Fibroblast of skin of back (primary cell): ENCODE data around the gene MB.
A peak's percentile ranks its signal among the peaks of the same experiment; 100 is the strongest.

ENCODE experiments used
- DNase-seq: peaks from one replicate; pipeline ENCODE4 v3.0.0-alpha.2; 2013

Gene MB

GRCh38 chr22:35593071-35593890 lies 23.8 kb downstream of the MB start:
- DNase-seq, result no peak

- DNase-seq, result no peak
Observed at GRCh38 chr22:35592418-35592967, 24.6 kb downstream of the MB start.

GRCh38 chr22:35591714-35592417 lies 25.3 kb downstream of the MB start:
- no peak for DNase-seq

GRCh38 chr22:35590634-35591295 lies 26.4 kb downstream of the MB start:
- DNase-seq, result no peak

- no peak for DNase-seq
Observed at GRCh38 chr22:35589756-35590093, 27.4 kb downstream of the MB start.

GRCh38 chr22:35589071-35589755 lies 27.9 kb downstream of the MB start:
- peak; percentile 96 for DNase-seq

GRCh38 chr22:35587896-35588295 lies 29.2 kb downstream of the MB start:
- no peak for DNase-seq

GRCh38 chr22:35587447-35587870 lies 29.7 kb downstream of the MB start:
- DNase-seq, result peak; percentile 67

- DNase-seq, result no peak
Observed at GRCh38 chr22:35586771-35587170, 30.4 kb downstream of the MB start.

GRCh38 chr22:35582861-35583670 lies 34.1 kb downstream of the MB start:
- peak; percentile 45 for DNase-seq

GRCh38 chr22:35582218-35582860 lies 34.8 kb downstream of the MB start:
- no peak for DNase-seq

GRCh38 chr22:35581023-35581413 lies 36.1 kb downstream of the MB start:
- no peak for DNase-seq

- no peak for DNase-seq
Observed at GRCh38 chr22:35580351-35581022, 36.6 kb downstream of the MB start.

- DNase-seq, result no peak
Observed at GRCh38 chr22:35578836-35579575, 38.1 kb downstream of the MB start.

GRCh38 chr22:35577799-35578659 lies 39.1 kb downstream of the MB start:
- DNase-seq, result no peak

GRCh38 chr22:35576671-35577070 lies 40.5 kb downstream of the MB start:
- DNase-seq, result no peak

- no peak for DNase-seq
Observed at GRCh38 chr22:35575116-35575748, 41.9 kb downstream of the MB start.

- DNase-seq, result no peak
Observed at GRCh38 chr22:35572556-35572955, 44.6 kb downstream of the MB start.
